HG02610 (cell line): ENCODE results near the gene FOXS1.

Experiments
- ATAC-seq: cut with Tn5 transposase; IDR thresholded peaks from one replicate; pipeline ENCODE4 v1.9.1; 2021; ENCODE audit warnings: mild to moderate bottlenecking, moderate library complexity; ENCODE audit not compliant: unreplicated experiment

Gene FOXS1

GRCh38 chr20:31861385-31862156 is 16.2 kb upstream of the FOXS1 start:
- peak; percentile 56 for ATAC-seq

- ATAC-seq = peak; percentile 21
Observed at GRCh38 chr20:31861135-31861384, 15.7 kb upstream of the FOXS1 start.

- no peak for ATAC-seq
Observed at GRCh38 chr20:31860390-31861134, 15.2 kb upstream of the FOXS1 start.

GRCh38 chr20:31859998-31860380 is 14.6 kb upstream of the FOXS1 start:
- ATAC-seq = no peak

- ATAC-seq = no peak
Observed at GRCh38 chr20:31859266-31859997, 14.0 kb upstream of the FOXS1 start.

- no peak for ATAC-seq
Observed at GRCh38 chr20:31858760-31859083, 13.3 kb upstream of the FOXS1 start.

- ATAC-seq = peak; percentile 67
Observed at GRCh38 chr20:31857861-31858759, 12.7 kb upstream of the FOXS1 start.

- no peak for ATAC-seq
Observed at GRCh38 chr20:31856516-31856915, 11.1 kb upstream of the FOXS1 start.

- no peak for ATAC-seq
Observed at GRCh38 chr20:31853481-31853880, 8.1 kb upstream of the FOXS1 start.

GRCh38 chr20:31851240-31851955 is 6.0 kb upstream of the FOXS1 start:
- no peak for ATAC-seq

GRCh38 chr20:31849306-31849930 is 4.0 kb upstream of the FOXS1 start:
- ATAC-seq = no peak

- ATAC-seq = no peak
Observed at GRCh38 chr20:31848088-31848999, 2.9 kb upstream of the FOXS1 start.

- no peak for ATAC-seq
Observed at GRCh38 chr20:31846793-31847138, 1.4 kb upstream of the FOXS1 start.

GRCh38 chr20:31844737-31845299 is 586 bp downstream of the FOXS1 start:
- no peak for ATAC-seq

GRCh38 chr20:31843881-31844280 is 1.5 kb downstream of the FOXS1 start:
- no peak for ATAC-seq

GRCh38 chr20:31843288-31843687 is 2.1 kb downstream of the FOXS1 start:
- no peak for ATAC-seq

GRCh38 chr20:31842471-31843157 is 2.8 kb downstream of the FOXS1 start:
- no peak for ATAC-seq

- no peak for ATAC-seq
Observed at GRCh38 chr20:31841928-31842327, 3.5 kb downstream of the FOXS1 start.
